Effector memory CD4-positive, alpha-beta T cell (primary cell): ENCODE data around the gene MAPK10.

Source experiments
- DNase-seq, 3 donors: peaks; one replicate each; pipeline ENCODE4 v3.0.0-alpha.2; 2020
- H3K27ac ChIP-seq: 2 replicates; pipeline ENCODE4 v1.7.0; 2013; ENCODE audit warnings: mild to moderate bottlenecking, low read length, moderate library complexity; ENCODE audit not compliant: insufficient read depth, poor library complexity, severe bottlenecking
- H3K27me3 ChIP-seq: replicated peaks from 2 replicates; pipeline ENCODE4 v1.7.0; 2013; ENCODE audit warnings: mild to moderate bottlenecking, low read length; ENCODE audit not compliant: insufficient read depth, control insufficient read depth, poor library complexity, severe bottlenecking
- H3K36me3 ChIP-seq: 2 replicates; pipeline ENCODE4 v1.7.0; 2013; ENCODE audit warnings: mild to moderate bottlenecking, low read length, moderate library complexity; ENCODE audit not compliant: control insufficient read depth, insufficient read depth
- H3K4me1 ChIP-seq: 2 replicates; pipeline ENCODE4 v1.7.0; 2013; ENCODE audit warnings: low read length, mild to moderate bottlenecking; ENCODE audit not compliant: control insufficient read depth, insufficient read depth, poor library complexity, severe bottlenecking
- H3K4me3 ChIP-seq: 2 replicates; pipeline ENCODE4 v1.7.0; 2013; ENCODE audit warnings: low read length, low read depth, mild to moderate bottlenecking; ENCODE audit not compliant: insufficient read depth, poor library complexity, severe bottlenecking
- H3K9me3 ChIP-seq: 2 replicates; pipeline ENCODE4 v1.7.0; 2013; ENCODE audit warnings: mild to moderate bottlenecking, low read length, moderate library complexity; ENCODE audit not compliant: control insufficient read depth

The MAPK10 gene

GRCh38 chr4:86107112-86107511, 252.7 kb downstream of the MAPK10 start:
- H3K27me3 ChIP-seq: no peaks in the 10 kb centered on the region
- no peaks in the 10 kb centered on the region for H3K4me1 ChIP-seq
- no peaks in the 10 kb centered on the region for H3K36me3 ChIP-seq
- no peaks in the 10 kb centered on the region for H3K9me3 ChIP-seq
- no peak overlapping the region for H3K4me3 ChIP-seq
- H3K27ac ChIP-seq: no peak overlapping the region
- DNase-seq: no peak

DNA sequence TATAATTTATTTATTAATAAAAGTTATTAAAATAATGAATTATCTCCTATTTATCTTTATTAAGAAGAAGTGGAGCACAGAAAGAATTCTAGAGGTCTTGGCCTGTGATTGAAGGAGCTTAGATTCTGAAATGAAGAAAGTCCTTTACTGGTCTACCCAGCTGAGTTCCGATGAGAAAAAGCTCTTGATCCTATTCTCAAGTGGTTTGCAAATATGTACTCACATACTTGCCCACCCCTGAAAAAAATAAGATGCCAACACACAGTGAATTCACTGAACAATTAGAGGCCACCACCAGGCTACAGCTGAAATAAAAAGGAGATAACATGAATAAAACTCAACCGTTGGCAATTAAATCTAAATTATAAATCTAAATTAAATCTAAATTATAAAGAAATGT, 253.4 kb downstream of the MAPK10 start:
- Histone ChIP-seq H3K9me3 (no peaks in the 10 kb centered on the region), H3K4me1 (no peaks in the 10 kb centered on the region), H3K36me3 (no peaks in the 10 kb centered on the region), H3K27me3 (no peaks in the 10 kb centered on the region), H3K27ac (no peak overlapping the region), H3K4me3 (no peak overlapping the region)
- DNase-seq: no peak

GRCh38 chr4:86101841-86102240, 258.0 kb downstream of the MAPK10 start:
- Histone ChIP-seq H3K36me3 (no peaks in the 10 kb centered on the region), H3K9me3 (no peaks in the 10 kb centered on the region), H3K27me3 (no peaks in the 10 kb centered on the region), H3K4me3 (no peak overlapping the region), H3K4me1 (no peaks in the 10 kb centered on the region), H3K27ac (no peak overlapping the region)
- no peak for DNase-seq

DNA sequence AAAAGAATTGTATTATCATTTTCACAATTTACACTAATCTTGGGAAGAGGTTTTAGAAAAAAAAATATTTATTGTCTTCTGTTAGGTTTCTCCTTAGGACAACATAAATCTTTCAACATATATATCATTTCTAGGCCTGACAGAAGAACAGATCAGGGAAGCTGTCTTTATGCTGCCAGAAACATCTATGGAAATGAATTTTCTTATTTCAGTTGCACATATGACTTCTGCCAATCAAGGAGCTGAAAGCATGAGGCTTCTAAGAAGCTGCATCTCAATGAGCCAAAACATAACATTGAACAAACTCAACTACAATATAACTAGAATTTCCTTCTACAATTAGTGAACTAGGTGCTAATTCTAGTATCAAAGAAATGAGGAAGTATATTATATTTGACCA, 258.4 kb downstream of the MAPK10 start:
- no peaks in the 10 kb centered on the region for H3K36me3 ChIP-seq
- H3K4me1 ChIP-seq: no peaks in the 10 kb centered on the region
- H3K27ac ChIP-seq: no peak overlapping the region
- no peaks in the 10 kb centered on the region for H3K9me3 ChIP-seq
- no peak overlapping the region for H3K4me3 ChIP-seq
- no peak for DNase-seq
- no peaks in the 10 kb centered on the region for H3K27me3 ChIP-seq

DNA sequence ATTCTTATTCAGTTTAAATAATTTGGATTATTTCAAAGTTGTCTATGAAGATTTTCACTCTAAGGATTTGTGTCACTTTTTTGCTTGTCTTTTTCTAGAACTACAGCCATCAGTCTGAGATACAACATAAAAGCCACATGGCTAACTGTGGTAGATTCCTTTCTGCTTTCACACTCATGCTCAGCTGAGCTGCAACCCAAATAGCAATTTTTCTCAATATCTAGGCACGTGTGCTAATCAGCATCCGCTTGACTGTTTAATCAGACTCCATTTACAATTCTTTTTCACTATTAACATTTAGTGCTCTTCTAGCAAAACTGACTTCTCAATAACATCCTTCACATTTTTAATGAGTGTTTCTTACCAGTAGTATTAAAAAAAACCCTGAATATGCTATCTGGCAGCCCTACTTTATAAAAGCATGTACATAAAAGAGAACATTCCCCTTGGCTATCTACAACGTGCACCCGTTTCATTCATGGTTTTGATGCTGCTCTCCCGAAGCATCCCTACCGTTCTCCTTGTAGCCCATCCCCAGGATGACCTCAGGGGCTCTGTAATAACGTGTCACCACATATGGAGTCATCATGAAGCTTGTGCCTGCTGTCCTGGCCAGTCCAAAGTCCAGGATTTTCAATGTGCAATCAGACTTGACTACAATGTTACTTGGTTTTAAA, 259.2 kb downstream of the MAPK10 start:
- Histone ChIP-seq H3K27me3 (no peaks in the 10 kb centered on the region), H3K4me1 (no peaks in the 10 kb centered on the region), H3K9me3 (no peaks in the 10 kb centered on the region), H3K36me3 (no peaks in the 10 kb centered on the region), H3K27ac (no peak overlapping the region), H3K4me3 (no peak overlapping the region)
- no peak for DNase-seq

DNA sequence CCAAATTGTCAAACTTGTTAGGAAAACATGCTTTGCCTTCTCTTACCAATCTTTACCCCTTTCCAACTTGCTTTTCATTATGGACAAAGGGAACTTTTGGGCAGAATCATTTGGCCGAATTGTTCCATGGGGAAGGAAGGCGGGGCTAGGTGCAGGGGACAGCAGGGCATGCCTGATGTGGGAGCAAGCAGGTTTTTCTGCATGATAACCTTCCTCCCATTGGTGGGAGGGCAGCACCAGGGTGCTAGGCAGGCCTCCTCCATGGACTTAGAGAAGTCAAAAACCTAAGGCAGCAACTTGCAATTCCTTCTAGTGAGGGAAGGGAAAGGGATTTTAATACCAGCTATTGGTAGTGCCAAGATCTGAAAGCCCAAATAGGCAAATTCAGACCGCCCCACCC, 260.5 kb downstream of the MAPK10 start:
- H3K27ac ChIP-seq: no peak overlapping the region
- no peak for DNase-seq
- H3K9me3 ChIP-seq: no peaks in the 10 kb centered on the region
- H3K36me3 ChIP-seq: no peaks in the 10 kb centered on the region
- H3K4me1 ChIP-seq: no peaks in the 10 kb centered on the region
- H3K27me3 ChIP-seq: no peaks in the 10 kb centered on the region
- H3K4me3 ChIP-seq: no peak overlapping the region

- Histone ChIP-seq H3K27ac (no peak overlapping the region), H3K36me3 (no peaks in the 10 kb centered on the region), H3K4me3 (no peak overlapping the region), H3K27me3 (no peaks in the 10 kb centered on the region), H3K4me1 (no peaks in the 10 kb centered on the region), H3K9me3 (no peaks in the 10 kb centered on the region)
- no peak for DNase-seq
These were observed 261.2 kb downstream of the MAPK10 start for GRCh38 chr4:86098691-86099090.

- Histone ChIP-seq H3K4me1 (no peaks in the 10 kb centered on the region), H3K27me3 (no peaks in the 10 kb centered on the region), H3K27ac (no peak overlapping the region), H3K9me3 (no peaks in the 10 kb centered on the region), H3K36me3 (no peaks in the 10 kb centered on the region), H3K4me3 (no peak overlapping the region)
- no peak for DNase-seq
These were observed 263.5 kb downstream of the MAPK10 start for GRCh38 chr4:86096373-86096772.

DNA sequence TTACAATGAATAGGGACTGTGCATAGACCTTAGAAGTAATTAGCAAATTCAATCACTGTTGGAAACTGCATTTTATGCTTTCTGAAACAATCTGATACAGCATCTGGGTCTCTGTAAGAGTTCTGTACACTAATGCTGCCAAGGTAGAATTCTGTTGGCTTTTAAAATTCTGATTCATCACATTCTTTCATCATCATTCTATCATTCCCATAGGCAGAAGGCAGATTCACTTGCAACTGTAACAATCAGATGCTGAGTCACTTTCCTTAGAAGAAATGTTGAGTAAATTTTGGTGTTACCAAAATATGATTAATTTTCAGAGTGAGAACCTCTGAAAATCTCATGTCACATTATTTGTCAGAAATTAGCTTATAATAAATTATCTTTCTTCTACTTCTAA, 267.2 kb downstream of the MAPK10 start:
- DNase-seq: no peak
- Histone ChIP-seq H3K27me3 (no peaks in the 10 kb centered on the region), H3K4me1 (no peaks in the 10 kb centered on the region), H3K9me3 (no peaks in the 10 kb centered on the region), H3K36me3 (no peaks in the 10 kb centered on the region), H3K27ac (no peak overlapping the region), H3K4me3 (no peak overlapping the region)

GRCh38 chr4:86091201-86091600, 268.7 kb downstream of the MAPK10 start:
- DNase-seq: no peak
- Histone ChIP-seq H3K9me3 (no peaks in the 10 kb centered on the region), H3K36me3 (no peaks in the 10 kb centered on the region), H3K4me1 (no peaks in the 10 kb centered on the region), H3K4me3 (no peak overlapping the region), H3K27me3 (no peaks in the 10 kb centered on the region), H3K27ac (no peak overlapping the region)
